Posterior vena cava (tissue), 2 donors: ENCODE data around the gene SPATA4. TPM values are rescaled to one million over a fixed set of nuclear protein-coding genes. Genes with fewer than 3 reads are reported as not detected.

Experiments used
- total RNA-seq, 2 donors: library from RNA; stranded (reverse); fragmentation: NEBNext Ultra II Directional; extraction: Animal tissue kit (Norgen Biotek cat#: 25700); gene quantifications; one replicate each; pipeline ENCODE4 v1.2.1, GENCODE V29; 2021
- donor health status: DM: yes; HTN: yes; CAD: no.
- donor health status: DM: yes; HTN: yes; CAD: no.

SPATA4 gene
- total RNA-seq, 2 donors from 2014 or later, result 0.76 TPM; not detected in 1

Other genes with a start within 250 kb of the SPATA4 start
- gene WDR17, start 129.7 kb downstream of the SPATA4 start, total RNA-seq, result 1 to 10 TPM; 2.5 to 3.0 TPM
- 1 to 10 TPM in 1 of 2 donors, under 1 TPM in 1; 0.46 to 2.5 TPM for gene ASB5, start 73.6 kb upstream of the SPATA4 start, total RNA-seq
- gene SPCS3, start 124.4 kb upstream of the SPATA4 start, total RNA-seq, result 100 to 1,000 TPM; 127 to 184 TPM